Spinal cord (tissue), 10 donors: Measurements from ENCODE around the gene NAA80. TPM values are rescaled to one million over a fixed set of nuclear protein-coding genes. Genes with fewer than 3 reads are reported as not detected.

Experiments
- DNase-seq, 6 donors: peaks; one replicate each; pipeline versions ENCODE4 v3.0.0 to v3.0.0-alpha.2; 2013 to 2015; ENCODE audit warnings: low spot score in 6 of 6, low read depth in 4 of 6
- H3K27ac ChIP-seq: one replicate; pipeline ENCODE4 v1.5.1; 2013; ENCODE audit warnings: low read depth, low read length, control low read depth
- H3K27me3 ChIP-seq: one replicate; pipeline ENCODE4 v1.6.1; 2013; ENCODE audit warnings: low read length; ENCODE audit not compliant: control insufficient read depth, insufficient read depth
- H3K36me3 ChIP-seq: one replicate; pipeline ENCODE4 v1.6.1; 2013; ENCODE audit warnings: low read length; ENCODE audit not compliant: control insufficient read depth, insufficient read depth
- H3K4me1 ChIP-seq: one replicate; pipeline ENCODE4 v1.6.1; 2013; ENCODE audit warnings: low read length; ENCODE audit not compliant: control insufficient read depth, insufficient read depth
- H3K4me3 ChIP-seq: one replicate; pipeline ENCODE4 v1.5.1; 2013; ENCODE audit warnings: low read depth, low read length, control low read depth
- H3K9me3 ChIP-seq: one replicate; pipeline ENCODE4 v1.6.1; 2013; ENCODE audit warnings: low read length; ENCODE audit not compliant: control insufficient read depth, insufficient read depth
- WGBS: methylation state at CpG from one replicate; pipeline ENCODE4 v1.1.5; 2013; ENCODE audit warnings: missing lambda C conversion rate; ENCODE audit not compliant: insufficient coverage; 5-methylcytosine and 5-hydroxymethylcytosine counted together
- polyA plus RNA-seq, 2 donors: library from polyadenylated mRNA; unstranded; fragments of 120-200 nt; gene quantifications; one replicate each; pipeline ENCODE4 v1.2.1, GENCODE V29; 2013; ENCODE audit not compliant: insufficient read length in 2 of 2
- total RNA-seq, 2 donors: library from RNA; depleted of rRNA in 1 of 2; stranded (reverse); fragments of 120-200 nt in 1 of 2; fragments of >200 nt in 1 of 2; gene quantifications; one replicate each; pipeline versions ENCODE4 v1.2.3 to v1.2.4, GENCODE V29; 2013 to 2014
- donor health status: healthy.

The NAA80 gene
- total and polyA plus RNA-seq, 4 donors = 4.6 to 24.4 (median 13.5) TPM

DNA sequence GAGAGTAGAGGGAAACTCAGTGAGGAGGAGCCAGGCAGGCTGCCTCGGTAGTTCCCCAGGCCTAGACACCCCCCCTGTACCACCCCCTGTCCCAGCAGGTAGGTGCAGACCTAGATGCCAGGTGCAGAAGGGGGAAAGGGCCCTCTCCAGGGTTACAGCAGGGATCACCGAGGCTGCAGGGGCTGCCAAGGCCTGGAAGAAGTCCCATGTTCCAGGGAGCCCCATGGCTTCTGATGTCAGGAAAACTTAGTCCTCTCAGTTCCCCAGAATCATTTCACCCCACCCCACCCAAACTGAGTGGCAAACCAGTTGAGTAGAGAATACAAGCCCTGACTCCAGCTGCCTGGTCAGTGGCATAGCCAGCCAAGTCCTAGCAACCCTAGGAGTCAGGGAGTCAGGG is 37.7 kb downstream of the NAA80 start:
- no peaks in the 10 kb centered on the region for H3K9me3 ChIP-seq
- H3K36me3 ChIP-seq = peaks cover 34% of the 10 kb centered on the region
- H3K27ac ChIP-seq = peak overlapping the region; percentile 99
- no peak for DNase-seq
- no peaks in the 10 kb centered on the region for H3K27me3 ChIP-seq
- H3K4me3 ChIP-seq = peak overlapping the region; percentile 9
- 43% methylated on average over 1 of the region's 2 CpGs for WGBS
- peaks cover 94% of the 10 kb centered on the region for H3K4me1 ChIP-seq

DNA sequence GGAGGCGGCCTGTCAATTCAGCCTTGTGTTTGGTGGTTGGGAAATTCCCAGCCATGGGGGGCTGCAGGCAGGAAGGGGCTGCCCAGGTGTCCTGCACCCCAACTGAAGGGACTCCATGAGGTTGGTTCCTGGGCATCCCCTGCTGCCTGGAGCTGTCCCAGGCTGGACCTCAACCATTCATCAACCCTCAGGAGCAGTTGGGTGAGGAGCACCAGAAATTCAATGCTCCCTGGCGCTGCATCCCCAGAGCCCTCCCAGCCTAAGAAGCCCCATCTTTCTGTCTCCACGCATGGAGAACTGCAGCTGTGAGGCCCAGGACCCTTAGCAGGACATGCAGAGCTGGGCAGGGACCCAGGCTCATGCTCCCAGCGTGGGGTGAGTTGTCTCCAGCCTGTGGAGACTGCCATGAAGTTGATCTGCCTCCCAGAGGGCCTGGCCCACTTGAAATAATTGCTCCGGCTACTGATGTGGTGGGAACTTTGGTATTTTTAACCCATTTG is 38.2 kb downstream of the NAA80 start:
- DNase-seq = no peak
- 40% methylated on average over 5 of the region's 5 CpGs for WGBS

DNA sequence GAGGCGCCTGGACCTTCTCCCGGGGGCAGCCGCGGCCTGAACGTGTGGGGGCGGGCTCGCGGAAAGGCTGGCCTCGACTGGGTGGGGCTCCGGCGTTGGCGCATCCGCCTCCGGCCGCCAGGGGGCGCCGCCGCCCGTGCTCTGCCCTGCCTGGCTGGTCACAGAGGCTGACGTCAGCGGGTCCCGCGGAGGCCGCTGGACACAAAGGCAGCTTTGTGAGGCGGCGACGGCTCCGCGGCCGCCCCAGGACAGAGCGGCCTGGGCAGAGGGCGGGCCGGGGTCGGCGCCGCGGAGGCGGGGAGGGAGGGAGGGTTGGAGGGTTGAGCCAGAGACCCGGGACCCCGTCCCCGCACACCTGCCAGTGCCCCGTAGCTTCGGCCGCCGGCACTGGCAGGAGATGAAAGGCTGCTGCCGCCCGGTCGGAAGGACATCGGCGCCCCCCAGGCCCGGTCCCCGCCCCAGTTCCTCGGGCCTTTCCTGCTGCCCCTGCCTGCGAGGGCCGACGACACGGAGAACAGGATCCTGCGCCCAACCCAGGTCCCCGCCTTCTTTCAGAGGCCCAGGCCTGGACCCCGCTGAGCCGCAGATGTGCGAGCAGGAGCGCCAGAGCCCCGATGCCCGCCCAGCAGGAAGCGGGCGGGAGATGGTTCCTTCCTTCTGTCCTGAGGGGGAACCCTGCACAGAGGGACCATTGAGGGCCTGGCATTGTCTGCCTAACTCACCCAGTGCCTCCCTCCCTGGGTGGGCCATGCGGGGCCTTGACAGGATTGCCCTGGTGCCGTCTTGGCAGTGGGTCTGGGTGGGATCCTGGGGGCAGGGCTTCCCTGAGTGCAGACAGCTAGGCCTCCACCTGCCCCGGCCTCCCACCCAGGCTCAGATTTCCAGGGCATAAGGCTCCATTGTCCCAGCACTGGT is 38.9 kb downstream of the NAA80 start:
- Histone ChIP-seq H3K27ac (peak overlapping the region; percentile 99), H3K4me1 (peaks cover 94% of the 10 kb centered on the region), H3K9me3 (no peaks in the 10 kb centered on the region), H3K27me3 (no peaks in the 10 kb centered on the region), H3K4me3 (peak overlapping the region; percentile 50), H3K36me3 (peaks cover 46% of the 10 kb centered on the region)
- WGBS = under 1% methylated on average over 69 of the region's 70 CpGs
- DNase-seq = peak in 4 of 6 donors; percentile 84 to 98 (median 92)

More for the DNA sequence above, 38.2 kb downstream of the NAA80 start:
- peak overlapping the region; percentile 50 for H3K4me3 ChIP-seq
- H3K27ac ChIP-seq = peak overlapping the region; percentile 99
- no peaks in the 10 kb centered on the region for H3K9me3 ChIP-seq
- H3K27me3 ChIP-seq = no peaks in the 10 kb centered on the region
- peaks cover 94% of the 10 kb centered on the region for H3K4me1 ChIP-seq
- peaks cover 39% of the 10 kb centered on the region for H3K36me3 ChIP-seq

DNA sequence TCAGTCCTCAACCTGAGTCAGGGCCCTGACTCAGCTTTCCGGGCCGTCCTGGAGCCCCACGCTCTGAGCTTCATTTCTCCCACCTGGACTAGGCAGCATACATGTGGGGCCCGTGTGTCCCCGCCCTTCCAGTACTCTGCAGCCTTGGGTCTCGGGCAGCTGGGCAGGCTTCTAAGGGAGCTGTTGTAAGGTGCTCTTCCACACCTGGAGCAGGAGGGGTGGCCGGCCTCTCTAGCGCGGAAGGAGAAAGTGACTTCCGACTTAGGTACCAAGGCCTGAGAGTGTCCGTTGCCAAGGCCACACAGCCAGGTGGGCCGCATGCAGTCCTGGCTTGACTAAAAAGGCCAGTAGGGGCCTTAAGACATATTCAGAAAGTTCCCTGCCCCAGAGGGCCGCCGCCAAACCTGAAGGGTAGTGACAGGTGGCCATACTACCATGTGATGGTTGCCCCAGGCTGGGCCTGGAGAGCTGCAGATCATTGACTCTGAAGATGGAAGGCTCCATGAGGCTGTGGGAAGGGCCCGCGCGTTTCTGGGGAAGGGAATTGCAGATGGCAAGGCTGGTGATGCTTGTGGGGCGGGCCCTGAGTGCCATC is 39.7 kb downstream of the NAA80 start:
- Histone ChIP-seq H3K27ac (peak overlapping the region; percentile 92), H3K9me3 (no peaks in the 10 kb centered on the region), H3K4me3 (no peak overlapping the region), H3K36me3 (peaks cover 53% of the 10 kb centered on the region), H3K27me3 (no peaks in the 10 kb centered on the region), H3K4me1 (peaks cover 94% of the 10 kb centered on the region)
- WGBS = 59% methylated on average over 16 of the region's 18 CpGs
- DNase-seq = peak in 1 of 6 donors; percentile 31

DNA sequence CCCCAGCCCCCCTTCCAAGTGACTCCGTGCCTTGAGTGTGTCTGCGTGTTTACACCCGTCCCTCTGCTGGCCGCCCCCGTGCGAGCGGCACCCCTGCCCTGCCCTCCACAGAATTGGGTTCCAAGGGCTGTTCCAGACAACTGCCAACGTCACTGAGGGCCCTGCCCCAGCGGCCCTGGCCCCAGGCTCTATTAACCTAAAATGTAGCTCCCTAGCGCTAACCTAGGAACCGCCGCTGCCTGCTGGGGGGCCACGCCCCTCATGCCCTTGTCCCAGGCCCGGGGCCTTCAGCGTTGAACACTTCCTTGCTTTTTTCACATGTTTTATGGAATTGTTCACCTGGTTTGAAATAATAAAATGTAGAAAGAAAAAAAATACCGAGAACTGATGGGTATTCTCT is 40.2 kb downstream of the NAA80 start:
- Histone ChIP-seq H3K9me3 (no peaks in the 10 kb centered on the region), H3K4me1 (peaks cover 94% of the 10 kb centered on the region), H3K36me3 (peaks cover 59% of the 10 kb centered on the region), H3K27ac (peak overlapping the region; percentile 92), H3K27me3 (no peaks in the 10 kb centered on the region), H3K4me3 (no peak overlapping the region)
- DNase-seq = no peak
- 70% methylated on average over 12 of the region's 16 CpGs for WGBS

DNA sequence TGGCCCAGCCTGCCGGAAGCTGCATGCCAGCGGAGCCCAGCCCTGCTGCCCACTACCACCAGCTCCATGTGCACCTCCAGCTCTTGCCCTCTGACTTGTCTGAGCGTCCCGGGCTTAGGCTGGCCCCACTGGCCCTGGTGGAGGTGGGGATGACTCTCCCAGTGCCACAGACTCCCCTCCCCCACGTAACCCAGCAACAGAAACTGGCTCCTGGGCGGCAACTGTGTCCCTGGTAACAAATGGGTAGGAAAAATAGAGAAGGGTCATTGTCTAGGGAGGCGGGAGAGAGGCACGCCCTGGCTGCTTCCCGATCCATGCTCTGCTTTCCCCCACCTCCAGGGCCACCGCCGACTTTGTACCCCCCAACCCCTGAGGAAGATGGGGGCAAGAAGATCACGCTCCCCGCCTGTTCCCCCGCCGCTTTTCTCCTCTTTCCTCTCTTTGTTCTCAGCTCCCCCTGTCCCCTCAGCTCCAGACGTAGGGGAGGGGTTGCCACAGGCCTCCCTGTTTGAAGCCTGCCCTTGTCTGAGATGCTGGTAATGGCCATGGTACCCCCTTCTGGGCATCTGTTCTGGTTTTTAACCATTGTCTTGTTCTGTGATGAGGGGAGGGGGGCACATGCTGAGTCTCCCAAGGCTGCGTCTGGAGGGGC is 41.0 kb downstream of the NAA80 start:
- Histone ChIP-seq H3K4me3 (no peak overlapping the region), H3K36me3 (peaks cover 67% of the 10 kb centered on the region), H3K9me3 (no peaks in the 10 kb centered on the region), H3K4me1 (peaks cover 92% of the 10 kb centered on the region), H3K27me3 (no peaks in the 10 kb centered on the region), H3K27ac (peak overlapping the region; percentile 92)
- WGBS = 30% methylated on average over 5 of the region's 17 CpGs
- peak in 2 of 6 donors; percentile 67 to 77 for DNase-seq

DNA sequence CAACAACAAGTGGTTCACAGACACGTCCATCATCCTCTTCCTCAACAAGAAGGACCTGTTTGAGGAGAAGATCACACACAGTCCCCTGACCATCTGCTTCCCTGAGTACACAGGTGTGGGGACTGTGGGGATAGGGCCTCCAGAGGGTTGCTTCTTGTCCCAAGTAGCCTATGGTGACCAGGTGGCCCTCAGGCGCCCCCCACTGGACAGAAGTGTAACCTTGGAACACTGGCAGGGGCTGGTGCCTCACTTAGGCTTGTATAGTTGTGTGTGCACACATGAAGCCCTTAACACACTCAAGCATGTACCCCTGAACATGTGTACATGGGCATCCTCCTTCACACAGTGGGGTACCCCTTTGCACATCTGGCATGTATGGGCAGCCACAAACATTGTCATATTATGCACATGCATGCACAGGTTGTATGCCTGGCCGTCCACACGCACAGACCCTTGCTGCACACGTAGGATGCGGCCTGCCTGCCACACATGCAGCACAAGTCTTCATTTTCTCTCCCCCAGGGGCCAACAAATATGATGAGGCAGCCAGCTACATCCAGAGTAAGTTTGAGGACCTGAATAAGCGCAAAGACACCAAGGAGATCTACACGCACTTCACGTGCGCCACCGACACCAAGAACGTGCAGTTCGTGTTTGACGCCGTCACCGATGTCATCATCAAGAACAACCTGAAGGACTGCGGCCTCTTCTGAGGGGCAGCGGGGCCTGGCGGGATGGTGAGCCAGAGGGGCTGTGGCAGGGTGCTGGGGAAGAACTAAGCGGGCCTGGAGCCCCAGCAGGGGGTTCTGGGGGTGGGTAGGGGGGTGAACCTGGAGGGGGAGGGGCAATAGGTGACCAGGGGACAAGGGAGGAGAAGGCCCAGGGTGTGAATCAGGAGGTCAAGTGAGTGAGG is 42.0 kb downstream of the NAA80 start:
- no peak overlapping the region for H3K4me3 ChIP-seq
- peak in 1 of 6 donors; percentile 43 for DNase-seq
- no peaks in the 10 kb centered on the region for H3K9me3 ChIP-seq
- no peaks in the 10 kb centered on the region for H3K27me3 ChIP-seq
- peak overlapping the region; percentile 92 for H3K27ac ChIP-seq
- H3K36me3 ChIP-seq = peaks cover 76% of the 10 kb centered on the region
- 84% methylated on average over 19 of the region's 20 CpGs for WGBS
- peaks cover 88% of the 10 kb centered on the region for H3K4me1 ChIP-seq

DNA sequence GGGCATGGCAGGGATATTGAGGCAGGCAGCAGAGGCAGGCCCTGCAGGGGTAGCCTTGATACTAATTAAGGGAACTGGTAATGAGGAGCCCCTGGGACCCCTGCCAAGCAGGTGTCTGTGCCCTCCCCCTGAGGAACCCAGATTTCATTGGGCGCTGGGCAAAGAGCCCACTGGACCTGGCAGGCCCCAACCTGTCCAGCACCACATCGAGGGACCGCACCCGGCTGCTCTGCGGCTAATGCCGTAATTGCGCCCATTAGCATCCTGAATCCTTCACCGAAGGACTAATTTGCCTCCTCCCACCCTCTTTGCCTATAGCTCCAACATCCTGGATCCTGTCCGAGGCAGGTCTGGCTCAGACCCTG is 44.0 kb downstream of the NAA80 start:
- DNase-seq = no peak
- H3K27me3 ChIP-seq = no peaks in the 10 kb centered on the region
- peaks cover 87% of the 10 kb centered on the region for H3K4me1 ChIP-seq
- H3K36me3 ChIP-seq = peaks cover 95% of the 10 kb centered on the region
- H3K9me3 ChIP-seq = no peaks in the 10 kb centered on the region
- H3K27ac ChIP-seq = peak overlapping the region; percentile 59
- 81% methylated on average over 9 of the region's 9 CpGs for WGBS
- no peak overlapping the region for H3K4me3 ChIP-seq
